ENCODE data around the gene FAM50B. TPM values are rescaled to one million over a fixed set of nuclear protein-coding genes. Genes with fewer than 3 reads are reported as not detected.

The FAM50B gene
- total and polyA plus RNA-seq, 2 of the 13 experiments (the other 11 are each of a cell fraction or from before 2014, with no cell fraction given): 0.05 TPM; not detected in 1

DNA sequence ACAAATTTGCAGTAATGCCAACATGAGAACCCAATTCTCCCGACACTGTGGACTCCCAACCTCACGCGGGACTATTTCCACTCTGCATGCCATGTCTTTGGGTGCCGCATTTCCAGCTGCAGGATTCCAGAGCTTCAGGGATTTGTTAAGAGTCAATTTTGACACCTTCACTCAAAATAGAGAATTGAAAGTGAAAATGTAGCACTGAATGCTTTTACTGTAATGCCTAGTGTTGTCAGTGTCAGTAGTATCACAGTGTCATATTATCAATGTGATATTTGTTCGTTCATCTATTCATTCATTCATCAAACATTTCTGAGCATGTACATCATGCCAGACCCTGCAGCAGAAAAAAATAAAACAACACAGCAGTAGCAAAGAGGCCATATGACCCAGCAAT, 13.4 kb upstream of the FAM50B start:
- Histone ChIP-seq H3K79me2 (ENCODE audit: insufficient read depth, low read length) (no peaks in the 10 kb centered on the region), H3K4me1 (ENCODE audit: insufficient read depth, low read length) (peaks cover 55% of the 10 kb centered on the region), H3K9me3 (ENCODE audit: low read length) (no peaks in the 10 kb centered on the region), H3K9ac (ENCODE audit: insufficient read depth, low read depth, low read length) (peak overlapping the region; percentile 19), H3K36me3 (replicated peaks in 1 of 2; ENCODE audit: control insufficient read depth in 1 of 2, insufficient read depth in 2 of 2, low read length in 2 of 2) (no peaks in the 10 kb centered on the region), H3K27me3 (ENCODE audit: control insufficient read depth in 1 of 2, insufficient read depth in 2 of 2, low read length in 2 of 2) (no peaks in the 10 kb centered on the region), H3K27ac (ENCODE audit: extremely low read length, insufficient read depth, low read length) (peak overlapping the region; percentile 67), H3K4me2 (ENCODE audit: low read depth, low read length) (peak overlapping the region; percentile 65), H4K20me1 (ENCODE audit: insufficient read depth, low read length) (no peaks in the 10 kb centered on the region), H3K4me3 (replicated peaks in 1 of 3; ENCODE audit: insufficient read depth in 1 of 3, low read depth in 2 of 3, low read length in 3 of 3) (no peak overlapping the region), H2AFZ (ENCODE audit: low read length) (no peak overlapping the region)
- ChIA-PET POLR2A (interaction anchor here (1.0 to 2.2 kb wide), 13 partner anchors 10 to 185 kb away, joined by 3 to 18 read pairs (median 7); a partner anchor contains a TSS), CTCF (ENCODE audit: low intra/inter-chr PET ratio, low total read pairs) (interaction anchor here (0.7 to 1.4 kb wide), 3 partner anchors 51 to 97 kb away, joined by 3 to 7 read pairs (median 3); no protein-coding TSS in a partner anchor)
- DNase-seq (ENCODE audit: low spot score): no peak
- FAIRE-seq: no peak
- ATAC-seq: no peak
- TSS peak; percentile 92 for BruUV-seq (replicated peaks)
- TF ChIP-seq DNMT1 (CRISPR knock-in tag; IDR thresholded peaks at IDR 0.05) (no peak), NBN (conservative IDR thresholded peaks at IDR 0.05) (no peak), ZNF224 (CRISPR knock-in tag; IDR thresholded peaks at IDR 0.05) (no peak), ZNF564 (CRISPR knock-in tag; IDR thresholded peaks at IDR 0.05) (no peak), ZNF556 (CRISPR knock-in tag; IDR thresholded peaks at IDR 0.05; ENCODE audit: borderline replicate concordance) (no peak), ZNF101 (CRISPR knock-in tag; IDR thresholded peaks at IDR 0.05; ENCODE audit: borderline replicate concordance, low read depth) (0 out of 2 replicates have a peak, but pooled peaks have one; percentile 33), NAIF1 (CRISPR knock-in tag; IDR thresholded peaks at IDR 0.05; ENCODE audit: borderline replicate concordance) (no peak), ZNF816 (CRISPR knock-in tag; IDR thresholded peaks at IDR 0.05; ENCODE audit: borderline replicate concordance) (0 out of 2 replicates have a peak, but pooled peaks have one; percentile 11), NFE2L2 (IDR thresholded peaks at IDR 0.05; ENCODE audit: low read length) (no peak), EEA1 (CRISPR knock-in tag; IDR thresholded peaks at IDR 0.05; ENCODE audit: borderline replicate concordance) (no peak), ZNF550 (CRISPR knock-in tag; IDR thresholded peaks at IDR 0.05; ENCODE audit: borderline replicate concordance) (no peak), RFXANK (CRISPR knock-in tag; IDR thresholded peaks at IDR 0.05) (no peak), DNMT3B (CRISPR knock-in tag; conservative IDR thresholded peaks at IDR 0.05) (peak; percentile 8; the same call in 1 of the 2 replicates)
- TF ChIP-seq, protein P1, sequence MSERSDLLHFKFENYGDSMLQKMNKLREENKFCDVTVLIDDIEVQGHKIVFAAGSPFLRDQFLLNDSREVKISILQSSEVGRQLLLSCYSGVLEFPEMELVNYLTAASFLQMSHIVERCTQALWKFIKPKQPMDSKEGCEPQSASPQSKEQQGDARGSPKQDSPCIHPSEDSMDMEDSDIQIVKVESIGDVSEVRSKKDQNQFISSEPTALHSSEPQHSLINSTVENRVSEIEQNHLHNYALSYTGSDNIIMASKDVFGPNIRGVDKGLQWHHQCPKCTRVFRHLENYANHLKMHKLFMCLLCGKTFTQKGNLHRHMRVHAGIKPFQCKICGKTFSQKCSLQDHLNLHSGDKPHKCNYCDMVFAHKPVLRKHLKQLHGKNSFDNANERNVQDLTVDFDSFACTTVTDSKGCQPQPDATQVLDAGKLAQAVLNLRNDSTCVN (CRISPR knock-in tag; IDR thresholded peaks at IDR 0.05; ENCODE audit: borderline replicate concordance): no peak
- 78% methylated on average over 5 of the region's 5 CpGs for WGBS (ENCODE audit: low lambda C conversion rate)
- in situ Hi-C loops (cut with HindIII; ENCODE audit: extremely low pct_ligation_motif_present, low pct_unique_long_range_greater_than_20kb) (no loop called here), intact Hi-C loops (cut with micrococcal nuclease; ENCODE audit: unreplicated experiment) (loop anchor here (1.0 to 5.0 kb wide), 4 partner anchors 37 to 142 kb away; no protein-coding TSS in a partner anchor)

Data from HepG2 (cell line).